Spleen (tissue), 7 donors: ENCODE measurements around the gene RTN4RL2.
"Not testable (repeated sequence)": the region's sequence is repeated elsewhere in the genome, so short reads cannot be mapped to it uniquely, and the experiment has no call there.

Experiments used
- POLR2A ChIP-seq, 3 donors: fragments of 450-650 bp; IDR thresholded peaks; one replicate each; pipeline ENCODE4 v1.5.1; 2017; ENCODE audit warnings: antibody characterized with exemption in 3 of 3, mild to moderate bottlenecking in 1 of 3
- TF ChIP-seq, protein P1 (sequence below), 11 experiments: fragments of 200-600 bp in 7 of 11; fragments of 450-650 bp in 4 of 11; sonication (generic) in 4 of 11; IDR thresholded peaks in 8 of 11; conservative IDR thresholded peaks in 3 of 11; 1 replicate in 7 of 11; 2 replicates in 4 of 11; pipeline versions ENCODE4 v1.4.0 to v1.8.0; 2016 to 2021; ENCODE audit warnings: antibody characterized with exemption in 11 of 11, inconsistent platforms in 4 of 11, mild to moderate bottlenecking in 1 of 11
- donor health status: DM: no; HTN: no; CAD: no; lungs with moderate emphysema.
- donor health status: DM: no; HTN: no; CAD: no.
- donor health status: DM: no; HTN: no; CAD: no.

- TF ChIP-seq POLR2A (IDR thresholded peaks at IDR 0.05), result not testable (repeated sequence)
- TF ChIP-seq, protein P1, sequence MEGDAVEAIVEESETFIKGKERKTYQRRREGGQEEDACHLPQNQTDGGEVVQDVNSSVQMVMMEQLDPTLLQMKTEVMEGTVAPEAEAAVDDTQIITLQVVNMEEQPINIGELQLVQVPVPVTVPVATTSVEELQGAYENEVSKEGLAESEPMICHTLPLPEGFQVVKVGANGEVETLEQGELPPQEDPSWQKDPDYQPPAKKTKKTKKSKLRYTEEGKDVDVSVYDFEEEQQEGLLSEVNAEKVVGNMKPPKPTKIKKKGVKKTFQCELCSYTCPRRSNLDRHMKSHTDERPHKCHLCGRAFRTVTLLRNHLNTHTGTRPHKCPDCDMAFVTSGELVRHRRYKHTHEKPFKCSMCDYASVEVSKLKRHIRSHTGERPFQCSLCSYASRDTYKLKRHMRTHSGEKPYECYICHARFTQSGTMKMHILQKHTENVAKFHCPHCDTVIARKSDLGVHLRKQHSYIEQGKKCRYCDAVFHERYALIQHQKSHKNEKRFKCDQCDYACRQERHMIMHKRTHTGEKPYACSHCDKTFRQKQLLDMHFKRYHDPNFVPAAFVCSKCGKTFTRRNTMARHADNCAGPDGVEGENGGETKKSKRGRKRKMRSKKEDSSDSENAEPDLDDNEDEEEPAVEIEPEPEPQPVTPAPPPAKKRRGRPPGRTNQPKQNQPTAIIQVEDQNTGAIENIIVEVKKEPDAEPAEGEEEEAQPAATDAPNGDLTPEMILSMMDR (IDR thresholded peaks at IDR 0.05 in 8 of 11, conservative IDR thresholded peaks at IDR 0.05 in 3 of 11), result not testable (repeated sequence)
Observed at GRCh38 chr11:57445122-57445394, 15.3 kb upstream of the RTN4RL2 start.
